Measurements from ENCODE around the gene CRHR2. TPM values are rescaled to one million over a fixed set of nuclear protein-coding genes. Genes with fewer than 3 reads are reported as not detected.

Gene CRHR2
- polyA plus RNA-seq, 2 of the 4 experiments (the other 2 are of a cell fraction) = not detected

DNA sequence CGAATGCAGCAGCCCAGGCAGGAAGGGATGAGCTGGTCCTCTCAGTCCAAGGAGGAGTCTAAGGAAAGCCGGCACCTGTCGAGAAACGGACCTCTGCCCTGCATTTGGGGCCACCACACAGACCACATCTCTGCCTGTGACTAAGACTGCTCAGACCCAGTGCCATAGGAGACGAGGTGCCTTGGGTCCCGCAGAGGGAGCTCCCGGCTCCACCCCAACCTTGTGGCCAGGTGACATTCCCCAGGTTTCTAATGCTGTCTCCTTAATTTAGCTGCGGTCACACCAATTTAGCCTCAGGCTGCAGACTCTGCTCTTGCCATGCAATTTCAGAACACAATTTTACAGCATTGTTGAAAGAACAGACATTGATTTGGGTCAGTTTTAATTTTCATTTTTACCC is 22.8 kb upstream of the CRHR2 start:
- ChIA-PET POLR2A (no interaction called here), CTCF (interaction anchor here (0.5 to 3.8 kb wide), 5 partner anchors 14 to 255 kb away, joined by 3 to 20 read pairs (median 3); partner anchors contain the start of gene CRHR2)
- WGBS (ENCODE audit: missing lambda C conversion rate) = 64% methylated on average over 7 of the region's 8 CpGs
- FAIRE-seq (no peak), ATAC-seq (no peak), DNase-seq (ENCODE audit: low read depth in 1 of 2, low spot score in 1 of 2) (no peak)
- TF ChIP-seq CHD2 (IDR thresholded peaks at IDR 0.05; ENCODE audit: low read length, partially characterized antibody) (no peak), BHLHE40 (IDR thresholded peaks at IDR 0.05; ENCODE audit: low read depth, low read length) (no peak), KDM5A (IDR thresholded peaks at IDR 0.05) (no peak), FOSL2 (IDR thresholded peaks at IDR 0.05) (no peak), FOSL2 (CRISPR knock-in tag; IDR thresholded peaks at IDR 0.05) (no peak), TP53 (CRISPR knock-in tag; IDR thresholded peaks at IDR 0.05) (no peak), TFCP2L1 (CRISPR knock-in tag; IDR thresholded peaks at IDR 0.05) (no peak), RCOR1 (IDR thresholded peaks at IDR 0.05; ENCODE audit: low read depth, low read length) (no peak), FOXS1 (CRISPR knock-in tag; IDR thresholded peaks at IDR 0.05) (no peak), ZC3H11A (IDR thresholded peaks at IDR 0.05) (no peak)
- TF ChIP-seq, protein P1, sequence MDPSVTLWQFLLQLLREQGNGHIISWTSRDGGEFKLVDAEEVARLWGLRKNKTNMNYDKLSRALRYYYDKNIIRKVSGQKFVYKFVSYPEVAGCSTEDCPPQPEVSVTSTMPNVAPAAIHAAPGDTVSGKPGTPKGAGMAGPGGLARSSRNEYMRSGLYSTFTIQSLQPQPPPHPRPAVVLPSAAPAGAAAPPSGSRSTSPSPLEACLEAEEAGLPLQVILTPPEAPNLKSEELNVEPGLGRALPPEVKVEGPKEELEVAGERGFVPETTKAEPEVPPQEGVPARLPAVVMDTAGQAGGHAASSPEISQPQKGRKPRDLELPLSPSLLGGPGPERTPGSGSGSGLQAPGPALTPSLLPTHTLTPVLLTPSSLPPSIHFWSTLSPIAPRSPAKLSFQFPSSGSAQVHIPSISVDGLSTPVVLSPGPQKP (IDR thresholded peaks at IDR 0.05; ENCODE audit: low read depth, low read length) = no peak
- no peak overlapping the region for H3K4me2 ChIP-seq
- H3K27ac ChIP-seq = no peak overlapping the region
- no peaks in the 10 kb centered on the region for H3K9me3 ChIP-seq
- H3K4me1 ChIP-seq = no peaks in the 10 kb centered on the region
- no peak overlapping the region for H3K4me3 ChIP-seq

DNA sequence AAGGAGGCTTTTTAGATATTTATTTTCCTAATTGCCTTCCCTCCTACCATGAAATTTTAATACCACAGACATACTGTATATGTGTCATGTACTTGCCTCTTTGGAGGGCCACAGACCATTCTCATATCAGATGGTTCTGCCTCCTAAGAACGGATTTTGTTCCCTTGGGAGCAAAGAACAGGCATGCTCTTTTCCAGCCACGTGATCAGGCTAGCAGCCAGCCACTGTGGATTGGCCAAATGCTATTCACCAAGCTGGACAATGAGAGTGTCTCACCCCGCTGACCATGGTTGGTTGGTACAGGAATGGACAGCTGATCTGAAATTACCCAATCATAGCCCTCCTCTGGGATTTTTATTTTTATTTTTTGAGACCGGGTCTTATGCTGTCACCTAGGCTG is 21.5 kb upstream of the CRHR2 start:
- TF ChIP-seq, protein P2, sequence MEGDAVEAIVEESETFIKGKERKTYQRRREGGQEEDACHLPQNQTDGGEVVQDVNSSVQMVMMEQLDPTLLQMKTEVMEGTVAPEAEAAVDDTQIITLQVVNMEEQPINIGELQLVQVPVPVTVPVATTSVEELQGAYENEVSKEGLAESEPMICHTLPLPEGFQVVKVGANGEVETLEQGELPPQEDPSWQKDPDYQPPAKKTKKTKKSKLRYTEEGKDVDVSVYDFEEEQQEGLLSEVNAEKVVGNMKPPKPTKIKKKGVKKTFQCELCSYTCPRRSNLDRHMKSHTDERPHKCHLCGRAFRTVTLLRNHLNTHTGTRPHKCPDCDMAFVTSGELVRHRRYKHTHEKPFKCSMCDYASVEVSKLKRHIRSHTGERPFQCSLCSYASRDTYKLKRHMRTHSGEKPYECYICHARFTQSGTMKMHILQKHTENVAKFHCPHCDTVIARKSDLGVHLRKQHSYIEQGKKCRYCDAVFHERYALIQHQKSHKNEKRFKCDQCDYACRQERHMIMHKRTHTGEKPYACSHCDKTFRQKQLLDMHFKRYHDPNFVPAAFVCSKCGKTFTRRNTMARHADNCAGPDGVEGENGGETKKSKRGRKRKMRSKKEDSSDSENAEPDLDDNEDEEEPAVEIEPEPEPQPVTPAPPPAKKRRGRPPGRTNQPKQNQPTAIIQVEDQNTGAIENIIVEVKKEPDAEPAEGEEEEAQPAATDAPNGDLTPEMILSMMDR (IDR thresholded peaks at IDR 0.05) = no peak
- TF ChIP-seq SMC3 (IDR thresholded peaks at IDR 0.05) (no peak), RNF2 (IDR thresholded peaks at IDR 0.05; ENCODE audit: borderline replicate concordance, low read depth) (no peak), BHLHE40 (IDR thresholded peaks at IDR 0.05; ENCODE audit: low read depth, low read length) (no peak), SREBF2 (IDR thresholded peaks at IDR 0.05) (no peak), RARB (CRISPR knock-in tag; IDR thresholded peaks at IDR 0.05) (no peak), NFE2L2 (conservative IDR thresholded peaks at IDR 0.05; ENCODE audit: low read length) (no peak), CHD4 (IDR thresholded peaks at IDR 0.05; ENCODE audit: borderline replicate concordance) (no peak), JUNB (IDR thresholded peaks at IDR 0.05) (no peak), EHMT2 (IDR thresholded peaks at IDR 0.05; ENCODE audit: low read depth) (no peak), EP300 (IDR thresholded peaks at IDR 0.05) (no peak), ESRRA (IDR thresholded peaks at IDR 0.05; ENCODE audit: borderline replicate concordance, low read length) (no peak), POLR2AphosphoS2 (conservative IDR thresholded peaks at IDR 0.05; ENCODE audit: low read length) (no peak), HOXA7 (CRISPR knock-in tag; IDR thresholded peaks at IDR 0.05) (no peak), RAD21 (conservative IDR thresholded peaks at IDR 0.05 in 1 of 2, IDR thresholded peaks at IDR 0.05 in 1 of 2) (no peak), NR3C1 (IDR thresholded peaks at IDR 0.05) (no peak), CHD2 (IDR thresholded peaks at IDR 0.05; ENCODE audit: low read length, partially characterized antibody) (no peak)
- TF ChIP-seq, protein P3, sequence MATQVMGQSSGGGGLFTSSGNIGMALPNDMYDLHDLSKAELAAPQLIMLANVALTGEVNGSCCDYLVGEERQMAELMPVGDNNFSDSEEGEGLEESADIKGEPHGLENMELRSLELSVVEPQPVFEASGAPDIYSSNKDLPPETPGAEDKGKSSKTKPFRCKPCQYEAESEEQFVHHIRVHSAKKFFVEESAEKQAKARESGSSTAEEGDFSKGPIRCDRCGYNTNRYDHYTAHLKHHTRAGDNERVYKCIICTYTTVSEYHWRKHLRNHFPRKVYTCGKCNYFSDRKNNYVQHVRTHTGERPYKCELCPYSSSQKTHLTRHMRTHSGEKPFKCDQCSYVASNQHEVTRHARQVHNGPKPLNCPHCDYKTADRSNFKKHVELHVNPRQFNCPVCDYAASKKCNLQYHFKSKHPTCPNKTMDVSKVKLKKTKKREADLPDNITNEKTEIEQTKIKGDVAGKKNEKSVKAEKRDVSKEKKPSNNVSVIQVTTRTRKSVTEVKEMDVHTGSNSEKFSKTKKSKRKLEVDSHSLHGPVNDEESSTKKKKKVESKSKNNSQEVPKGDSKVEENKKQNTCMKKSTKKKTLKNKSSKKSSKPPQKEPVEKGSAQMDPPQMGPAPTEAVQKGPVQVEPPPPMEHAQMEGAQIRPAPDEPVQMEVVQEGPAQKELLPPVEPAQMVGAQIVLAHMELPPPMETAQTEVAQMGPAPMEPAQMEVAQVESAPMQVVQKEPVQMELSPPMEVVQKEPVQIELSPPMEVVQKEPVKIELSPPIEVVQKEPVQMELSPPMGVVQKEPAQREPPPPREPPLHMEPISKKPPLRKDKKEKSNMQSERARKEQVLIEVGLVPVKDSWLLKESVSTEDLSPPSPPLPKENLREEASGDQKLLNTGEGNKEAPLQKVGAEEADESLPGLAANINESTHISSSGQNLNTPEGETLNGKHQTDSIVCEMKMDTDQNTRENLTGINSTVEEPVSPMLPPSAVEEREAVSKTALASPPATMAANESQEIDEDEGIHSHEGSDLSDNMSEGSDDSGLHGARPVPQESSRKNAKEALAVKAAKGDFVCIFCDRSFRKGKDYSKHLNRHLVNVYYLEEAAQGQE (IDR thresholded peaks at IDR 0.05) = no peak
- TF ChIP-seq, protein P4, sequence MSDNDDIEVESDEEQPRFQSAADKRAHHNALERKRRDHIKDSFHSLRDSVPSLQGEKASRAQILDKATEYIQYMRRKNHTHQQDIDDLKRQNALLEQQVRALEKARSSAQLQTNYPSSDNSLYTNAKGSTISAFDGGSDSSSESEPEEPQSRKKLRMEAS (IDR thresholded peaks at IDR 0.05) = no peak
- TF ChIP-seq, protein P5, sequence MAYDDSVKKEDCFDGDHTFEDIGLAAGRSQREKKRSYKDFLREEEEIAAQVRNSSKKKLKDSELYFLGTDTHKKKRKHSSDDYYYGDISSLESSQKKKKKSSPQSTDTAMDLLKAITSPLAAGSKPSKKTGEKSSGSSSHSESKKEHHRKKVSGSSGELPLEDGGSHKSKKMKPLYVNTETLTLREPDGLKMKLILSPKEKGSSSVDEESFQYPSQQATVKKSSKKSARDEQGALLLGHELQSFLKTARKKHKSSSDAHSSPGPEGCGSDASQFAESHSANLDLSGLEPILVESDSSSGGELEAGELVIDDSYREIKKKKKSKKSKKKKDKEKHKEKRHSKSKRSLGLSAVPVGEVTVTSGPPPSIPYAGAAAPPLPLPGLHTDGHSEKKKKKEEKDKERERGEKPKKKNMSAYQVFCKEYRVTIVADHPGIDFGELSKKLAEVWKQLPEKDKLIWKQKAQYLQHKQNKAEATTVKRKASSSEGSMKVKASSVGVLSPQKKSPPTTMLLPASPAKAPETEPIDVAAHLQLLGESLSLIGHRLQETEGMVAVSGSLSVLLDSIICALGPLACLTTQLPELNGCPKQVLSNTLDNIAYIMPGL (CRISPR knock-in tag; IDR thresholded peaks at IDR 0.05; ENCODE audit: borderline replicate concordance) = no peak
- Histone ChIP-seq H3K4me3 (no peak overlapping the region), H3K4me1 (no peaks in the 10 kb centered on the region), H3K4me2 (no peak overlapping the region), H3K27ac (no peak overlapping the region), H3K9me3 (no peaks in the 10 kb centered on the region)
- ChIA-PET POLR2A (no interaction called here), CTCF (interaction anchor here (1.0 to 3.8 kb wide), 2 partner anchors 35 to 38 kb away, joined by 3 to 20 read pairs; no protein-coding TSS in a partner anchor)
- no peak for DNase-seq (ENCODE audit: low read depth in 1 of 2, low spot score in 1 of 2)
- FAIRE-seq = no peak
- WGBS (ENCODE audit: missing lambda C conversion rate) = 24% methylated on average over 4 of the region's 4 CpGs
- ATAC-seq = no peak

Measured in A549 (cell line).